Measurements from ENCODE around the gene KCNE3. TPM values are rescaled to one million over a fixed set of nuclear protein-coding genes. Genes with fewer than 3 reads are reported as not detected.

The KCNE3 gene, protein sequence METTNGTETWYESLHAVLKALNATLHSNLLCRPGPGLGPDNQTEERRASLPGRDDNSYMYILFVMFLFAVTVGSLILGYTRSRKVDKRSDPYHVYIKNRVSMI
- polyA plus RNA-seq (ENCODE audit: insufficient read depth in 1 of 5, insufficient read length in 5 of 5, low replicate concordance in 1 of 5): 10 to 100 TPM in 4 of 5 donors, 1 to 10 TPM in 1; 8.0 to 15.5 (median 13.4) TPM
- long read RNA-seq, donor 1, partial matches to known transcripts: 0 of 3 reads
- long read RNA-seq, donor 1, other reads (novel, unspliced or antisense): 0 of 3 reads
- long read RNA-seq, donor 2: 0 reads
- long read RNA-seq, donor 3, partial matches to known transcripts: 0 of 3 reads
- long read RNA-seq, donor 3, other reads (novel, unspliced or antisense): 0 of 3 reads
- long read RNA-seq, donor 4, partial matches to known transcripts: 0 of 4 reads
- long read RNA-seq, donor 4, other reads (novel, unspliced or antisense): 0 of 4 reads
- long read RNA-seq, donor 5, partial matches to known transcripts: 0 of 1 reads
- long read RNA-seq, donor 5, other reads (novel, unspliced or antisense): 0 of 1 reads
- long read RNA-seq, donor 6, partial matches to known transcripts: 0 of 2 reads
- long read RNA-seq, donor 6, other reads (novel, unspliced or antisense): 0 of 2 reads
- long read RNA-seq, donor 7, partial matches to known transcripts: 0 of 2 reads
- long read RNA-seq, donor 7, other reads (novel, unspliced or antisense): 0 of 2 reads
- long read RNA-seq, donor 8, partial matches to known transcripts: 0 of 4 reads
- long read RNA-seq, donor 8, other reads (novel, unspliced or antisense): 0 of 4 reads

DNA sequence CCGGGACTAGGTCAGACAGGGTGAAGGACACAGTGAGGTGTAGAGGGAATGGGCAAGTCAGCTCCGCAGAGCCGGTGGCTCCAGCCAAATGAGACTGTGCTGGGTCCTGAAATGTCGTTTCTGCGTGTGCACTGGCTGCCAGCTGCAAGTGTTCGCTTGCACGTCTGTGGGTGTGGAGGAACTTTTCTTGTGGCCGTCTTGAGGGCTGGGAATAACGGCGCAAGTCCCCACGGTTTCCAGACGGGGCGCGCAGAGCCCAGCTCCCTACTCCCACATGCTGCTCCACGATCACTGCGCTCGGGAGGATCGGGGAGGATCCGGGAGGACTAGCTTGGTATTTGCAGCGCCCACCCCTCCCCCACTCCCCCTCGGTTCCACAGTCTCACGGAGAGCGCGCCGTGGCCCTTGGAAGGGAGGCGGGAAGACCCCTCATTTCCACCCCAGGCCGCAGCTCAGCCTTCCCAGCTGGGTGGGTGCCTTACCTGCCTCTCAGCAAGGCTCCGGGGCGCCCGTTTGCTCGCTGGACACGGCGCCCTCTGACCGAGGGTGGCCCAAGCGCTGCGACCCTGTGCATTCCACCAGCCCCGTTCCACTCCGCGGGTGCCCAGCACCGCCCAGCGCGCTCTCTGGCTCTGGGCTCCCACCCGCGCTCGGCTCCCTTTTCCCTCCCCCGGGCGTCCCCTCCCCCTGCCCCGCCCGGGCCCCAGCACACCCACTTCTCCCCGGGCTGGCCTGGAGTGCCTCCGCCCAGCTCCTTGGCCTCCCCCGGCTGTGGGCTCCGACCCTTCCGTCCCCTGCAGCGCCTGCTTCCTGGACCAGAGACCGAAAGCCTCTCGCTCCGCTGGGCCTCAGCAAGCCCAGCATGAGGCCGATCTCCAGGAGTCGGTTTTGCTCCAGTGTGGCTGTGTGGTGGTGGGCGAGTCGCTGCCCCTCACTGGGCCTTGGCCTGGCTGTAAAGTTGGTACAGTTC, at the start of gene KCNE3:
KCNE3 (minus strand) TSS at position 634 of the 970 bp plus-strand sequence. CDS start 9,986 bp downstream, outside the sequence.
- peak in 1 of 2 donors; percentile 56 for DNase-seq

DNA sequence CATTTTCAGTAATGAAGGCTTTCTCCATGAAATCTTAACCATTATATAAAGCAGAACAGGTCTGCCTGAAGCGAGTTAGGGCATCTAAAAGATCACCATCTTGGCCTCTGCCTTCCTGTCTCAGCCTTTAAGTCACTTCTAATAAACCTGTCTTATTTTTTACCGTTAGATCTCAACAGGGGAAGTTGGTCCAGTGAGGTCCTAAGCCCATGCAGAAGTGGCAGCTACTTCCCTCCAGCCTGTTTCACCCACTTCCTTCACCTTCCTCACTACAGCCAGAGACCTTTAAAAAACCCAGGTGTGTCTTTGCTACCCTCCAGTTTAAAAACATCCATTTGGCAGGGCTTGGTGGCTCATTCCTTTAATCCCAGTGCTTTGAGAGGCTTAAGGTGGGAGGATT, 40.2 kb upstream of the KCNE3 start:
- no peak for DNase-seq

DNA sequence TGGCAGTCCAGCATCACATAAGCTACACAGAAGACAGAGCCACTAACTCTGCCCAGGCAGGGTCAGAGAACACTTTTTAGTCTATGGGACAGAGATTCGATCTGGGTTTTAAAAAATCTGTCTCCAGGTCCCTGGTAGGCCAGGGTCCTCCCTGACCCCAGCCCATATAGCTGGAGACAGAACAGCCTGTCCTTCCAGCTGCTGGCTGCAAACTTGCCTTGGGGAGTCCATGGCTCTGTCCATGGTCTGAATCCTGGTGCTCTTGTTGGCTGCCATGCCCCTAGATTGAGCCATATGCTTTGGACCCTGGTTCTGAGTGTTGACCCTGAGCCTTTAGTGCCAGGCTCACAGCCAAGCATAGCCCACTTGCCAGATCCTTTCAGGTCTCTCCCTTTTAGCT, 39.5 kb upstream of the KCNE3 start:
- DNase-seq: no peak

DNA sequence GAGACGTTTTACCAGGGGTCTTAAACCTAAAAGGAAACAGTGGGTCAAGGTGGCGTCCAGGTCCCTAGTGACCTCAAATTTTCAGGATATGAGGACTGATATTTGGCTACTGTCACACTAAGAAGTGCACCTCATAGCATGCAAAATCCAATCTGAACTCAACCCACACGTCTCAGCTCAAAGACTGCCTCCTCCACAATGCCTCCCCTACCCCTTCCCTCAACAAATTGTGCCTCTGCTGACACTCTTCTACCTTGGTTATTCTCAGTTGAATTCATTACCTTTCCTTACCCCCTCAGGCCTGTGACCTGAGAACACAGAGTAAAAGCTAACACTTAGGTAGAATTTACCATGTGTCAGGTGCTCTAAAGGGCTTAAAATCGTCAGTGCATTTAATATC, 38.6 kb upstream of the KCNE3 start:
- DNase-seq: no peak

DNA sequence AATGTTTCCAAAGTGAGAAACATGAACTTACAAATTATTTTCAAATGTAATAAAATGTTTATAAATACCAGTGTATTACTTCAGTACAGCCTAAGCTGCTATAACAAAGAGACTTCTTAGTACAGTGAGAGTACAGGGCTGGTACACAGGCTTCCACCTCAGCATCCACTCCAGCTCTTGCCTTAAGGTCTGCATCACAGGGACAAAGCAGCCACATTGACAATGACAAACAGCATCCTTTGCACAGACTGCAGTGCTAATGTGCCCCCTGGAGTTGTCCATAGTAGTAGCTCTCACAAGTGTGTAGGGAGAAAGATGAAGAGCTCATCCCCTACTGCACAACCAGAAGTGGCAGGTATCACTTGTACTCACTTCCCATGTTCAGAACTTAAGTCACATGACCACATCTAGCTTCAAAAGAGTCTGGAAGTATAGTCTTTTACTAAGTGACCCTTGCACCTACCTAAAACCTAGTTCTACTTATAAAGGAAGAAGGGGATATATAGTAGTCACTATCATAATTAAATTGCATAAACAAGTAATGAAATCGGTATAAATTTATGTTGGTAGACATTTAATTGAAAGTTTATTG, 36.8 kb upstream of the KCNE3 start:
- DNase-seq: no peak

DNA sequence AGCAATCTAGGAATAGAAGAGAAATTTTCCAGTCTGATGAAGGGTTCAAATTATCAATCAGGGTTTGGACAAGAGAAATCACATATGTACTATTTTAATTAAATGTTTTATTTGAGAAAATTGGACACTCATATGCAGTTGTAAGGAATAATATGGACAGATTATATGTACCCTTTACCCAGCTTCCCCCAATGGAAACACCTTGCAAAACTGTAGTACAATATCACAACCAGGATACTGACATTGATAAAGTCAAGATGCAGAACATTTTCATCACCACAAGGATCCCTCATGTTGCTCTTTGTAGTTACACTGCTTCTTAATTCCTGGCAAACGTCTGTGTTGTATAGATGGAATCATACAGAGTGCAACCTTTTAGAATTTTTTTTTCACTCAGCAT, 27.6 kb upstream of the KCNE3 start:
- DNase-seq: no peak

DNA sequence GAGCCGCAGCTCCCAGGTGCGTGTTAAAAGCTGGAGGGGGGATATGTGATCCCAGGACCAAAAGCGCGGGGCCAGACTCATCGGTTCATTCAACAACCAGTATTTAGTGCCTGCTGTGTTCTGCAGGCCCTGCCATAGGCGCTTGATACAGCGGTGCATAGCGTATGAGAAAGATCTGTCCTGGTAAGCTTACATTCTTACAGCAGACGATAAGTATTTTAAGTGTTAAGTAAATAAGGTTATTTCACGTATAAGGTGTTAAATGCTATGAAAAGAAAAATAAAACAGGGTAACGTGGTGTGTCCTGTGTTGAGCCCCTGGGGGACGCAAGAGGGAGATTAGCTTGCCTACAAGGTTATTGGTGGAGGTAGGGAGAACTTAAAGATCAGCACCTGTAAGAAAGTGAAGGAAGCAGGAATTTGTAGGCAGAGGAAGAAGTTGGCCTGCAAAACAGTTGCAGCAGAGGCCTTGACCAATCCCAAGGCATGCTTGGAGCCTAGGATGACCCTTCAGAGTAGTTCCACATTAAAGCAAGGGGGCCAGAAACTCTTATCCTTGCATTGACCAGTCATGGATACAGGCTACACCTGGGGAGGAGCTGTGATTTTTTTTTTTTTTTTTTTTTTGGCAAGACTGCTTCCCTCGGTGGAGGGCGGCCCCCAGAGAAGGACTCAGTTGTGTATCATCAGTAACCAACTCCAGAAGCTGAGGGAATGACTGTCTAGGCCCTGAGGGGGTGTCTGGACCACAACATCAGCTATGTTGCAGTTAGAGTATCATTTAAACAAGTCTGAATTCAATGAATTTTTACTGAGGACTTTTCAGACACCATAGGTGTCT, 26.7 kb upstream of the KCNE3 start:
- DNase-seq: no peak

DNA sequence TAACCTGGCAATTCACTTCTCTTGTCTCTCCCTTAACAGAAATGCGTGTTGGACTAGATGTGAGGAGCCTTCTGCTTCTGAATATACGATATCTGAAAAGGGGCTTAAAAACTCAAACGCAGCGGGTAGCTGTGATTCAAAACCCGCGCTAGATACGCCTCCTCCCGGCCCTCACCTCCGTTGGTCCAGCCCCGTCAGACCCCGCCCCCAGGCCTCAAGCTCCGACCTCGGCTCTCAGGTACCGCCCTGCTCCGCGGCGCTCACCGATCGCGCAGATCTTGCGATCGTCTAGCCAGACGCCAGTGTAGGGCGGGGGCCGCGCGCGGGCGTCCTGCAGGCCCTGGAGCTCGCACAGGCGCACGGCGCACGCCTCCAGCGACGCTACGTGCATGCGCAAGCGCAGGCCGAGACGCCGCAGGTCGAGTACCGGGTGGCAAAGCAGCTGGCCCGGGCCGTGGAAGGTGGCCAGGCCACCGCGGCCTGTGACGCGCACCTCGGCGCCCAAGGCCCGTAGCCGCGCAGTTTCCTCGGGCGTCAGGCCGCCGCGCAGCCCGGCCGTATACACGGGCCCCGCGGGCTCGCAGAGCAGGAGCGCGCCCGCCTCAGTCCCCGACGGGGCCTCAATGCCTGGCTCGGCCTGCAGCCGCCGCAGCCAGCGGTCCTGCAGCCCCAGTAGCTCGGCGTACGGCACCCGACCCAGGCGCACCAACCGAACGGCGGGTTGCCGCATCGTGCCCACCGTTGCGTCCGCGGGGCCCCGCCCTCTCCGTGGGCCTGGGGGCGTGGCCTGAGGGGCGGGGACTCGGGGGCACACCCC, 25.8 kb upstream of the KCNE3 start, which contains the start of gene LIPT2:
LIPT2 (minus strand) TSS at position 751 of the 817 bp plus-strand sequence; CDS start at position 730, 21 bp downstream.
- DNase-seq: peak; percentile 96

DNA sequence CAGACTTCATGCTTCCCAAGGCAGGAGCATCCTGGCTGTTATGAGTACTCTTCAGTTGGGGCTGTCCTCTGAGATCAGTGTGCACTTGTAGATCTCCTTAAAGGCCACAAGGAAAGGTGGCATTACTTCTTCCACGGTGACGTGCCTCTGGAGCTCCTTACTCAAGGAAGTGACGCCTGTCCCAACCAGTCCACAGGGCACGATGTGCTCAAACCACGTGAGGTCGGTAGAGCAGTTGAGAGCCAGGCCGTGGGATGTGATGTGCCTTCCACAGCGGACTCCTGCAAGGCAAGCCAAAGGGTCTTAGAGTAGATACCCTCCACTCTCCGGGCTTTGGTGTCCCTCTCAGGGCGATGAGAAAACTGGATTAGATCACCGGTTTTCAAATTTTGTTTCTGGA, 24.7 kb upstream of the KCNE3 start:
- DNase-seq: no peak

DNA sequence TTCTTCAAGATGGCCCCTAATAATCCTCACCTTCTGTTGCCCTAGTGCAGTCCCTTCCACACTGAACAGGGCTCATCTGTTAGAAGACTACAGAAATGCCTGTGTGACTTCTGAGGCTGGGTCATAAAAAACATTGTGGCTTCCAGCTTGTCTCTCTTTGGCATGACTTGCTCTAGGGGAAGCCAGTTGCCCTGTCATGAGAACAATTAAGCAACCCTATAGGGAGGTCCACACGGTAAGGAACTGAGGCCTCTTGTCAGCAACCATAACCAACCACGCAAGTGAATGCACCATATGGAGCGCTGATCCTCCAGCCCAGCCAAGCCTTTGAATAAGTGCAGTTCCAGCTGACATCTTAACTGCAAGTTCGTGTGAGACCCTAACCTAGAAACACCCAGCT, 23.6 kb upstream of the KCNE3 start:
- DNase-seq: no peak

DNA sequence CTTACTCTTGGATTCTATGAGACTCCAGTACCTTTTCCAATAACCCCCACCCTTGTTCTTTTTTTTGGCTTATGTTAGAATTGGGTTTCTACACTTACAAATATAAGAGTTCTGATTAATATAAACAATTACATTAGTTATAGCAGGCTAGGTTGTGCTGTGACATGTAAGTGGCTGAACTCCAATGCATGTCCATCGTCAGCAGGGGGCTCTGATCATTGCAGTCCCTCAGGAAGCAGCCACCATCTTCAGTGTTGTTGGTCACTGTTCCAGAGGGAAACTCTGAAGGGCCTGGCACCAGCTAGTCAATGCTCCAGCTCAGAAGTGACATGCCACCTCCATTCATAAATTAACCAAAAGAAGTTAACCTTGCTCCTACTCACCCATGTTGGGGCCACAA, 20.5 kb upstream of the KCNE3 start:
- no peak for DNase-seq

DNA sequence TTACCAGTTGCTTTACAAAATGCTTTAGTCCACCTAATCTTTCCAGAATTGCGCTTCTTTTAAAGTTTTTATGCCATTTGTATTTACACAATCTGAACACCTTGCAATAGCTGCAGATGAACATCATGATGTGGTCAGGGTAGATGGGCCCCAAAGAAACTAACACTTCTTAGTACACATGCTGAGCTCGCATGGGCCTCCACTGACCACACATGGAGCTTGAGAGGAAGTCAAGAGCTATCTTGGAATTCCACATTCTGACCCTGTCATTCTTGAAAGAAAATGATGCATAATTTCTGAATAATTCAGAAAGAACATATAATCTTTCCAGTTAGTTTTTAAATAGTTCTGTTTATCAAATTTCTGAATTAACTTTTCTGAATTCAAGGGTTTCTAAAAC, 18.5 kb upstream of the KCNE3 start:
- no peak for DNase-seq

DNA sequence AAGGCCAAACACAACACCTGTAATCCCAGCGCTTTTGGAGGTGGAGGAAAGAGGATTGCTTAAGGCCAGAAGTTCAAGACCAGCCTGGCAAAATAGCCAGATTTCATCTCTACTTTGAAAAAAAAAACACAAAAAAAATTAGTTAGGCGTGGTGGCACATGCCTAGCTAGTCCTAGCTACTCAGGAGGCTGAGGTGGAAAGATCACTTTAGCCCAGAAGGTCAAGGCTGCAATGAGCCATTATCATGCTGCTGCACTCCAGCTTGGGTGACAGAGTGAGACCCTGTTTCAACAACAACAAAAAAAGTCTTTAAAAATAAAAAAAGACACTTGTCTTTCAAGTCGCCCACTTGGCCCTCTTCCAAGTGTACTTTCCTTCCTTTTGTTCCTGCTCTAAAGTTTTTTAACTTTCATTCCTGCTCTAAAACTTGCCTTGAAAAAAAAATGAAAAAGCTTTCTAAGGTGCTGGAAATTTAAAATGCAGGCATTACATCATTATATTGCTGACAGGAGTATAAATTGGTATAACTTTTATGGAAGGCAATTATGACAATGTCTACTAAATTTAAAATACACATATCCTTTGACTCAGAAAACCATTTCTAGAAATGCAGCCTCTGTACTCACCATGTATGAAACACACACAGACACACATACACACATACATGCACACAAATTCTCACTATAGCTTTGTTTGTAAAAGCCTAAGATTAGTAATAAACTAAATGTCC, 13.5 kb upstream of the KCNE3 start:
- no peak for DNase-seq

DNA sequence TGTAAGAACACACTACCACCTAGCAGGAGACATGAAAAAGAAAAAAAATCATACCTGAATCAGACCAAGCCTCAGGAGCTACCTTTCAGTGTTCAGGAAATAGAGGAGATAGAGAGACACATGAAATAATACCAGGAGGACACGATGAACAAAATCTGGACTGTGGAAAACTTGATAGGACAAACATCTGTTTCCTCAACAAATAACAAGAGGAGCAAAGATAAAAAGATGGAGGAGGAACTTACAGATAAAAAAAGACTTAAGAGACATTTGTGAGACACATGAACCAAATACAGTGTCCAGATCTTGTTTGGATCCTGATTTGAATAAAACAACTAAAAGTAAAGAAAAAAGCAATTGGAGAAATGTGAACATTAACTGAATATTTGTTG, 12.4 kb upstream of the KCNE3 start:
- no peak for DNase-seq

DNA sequence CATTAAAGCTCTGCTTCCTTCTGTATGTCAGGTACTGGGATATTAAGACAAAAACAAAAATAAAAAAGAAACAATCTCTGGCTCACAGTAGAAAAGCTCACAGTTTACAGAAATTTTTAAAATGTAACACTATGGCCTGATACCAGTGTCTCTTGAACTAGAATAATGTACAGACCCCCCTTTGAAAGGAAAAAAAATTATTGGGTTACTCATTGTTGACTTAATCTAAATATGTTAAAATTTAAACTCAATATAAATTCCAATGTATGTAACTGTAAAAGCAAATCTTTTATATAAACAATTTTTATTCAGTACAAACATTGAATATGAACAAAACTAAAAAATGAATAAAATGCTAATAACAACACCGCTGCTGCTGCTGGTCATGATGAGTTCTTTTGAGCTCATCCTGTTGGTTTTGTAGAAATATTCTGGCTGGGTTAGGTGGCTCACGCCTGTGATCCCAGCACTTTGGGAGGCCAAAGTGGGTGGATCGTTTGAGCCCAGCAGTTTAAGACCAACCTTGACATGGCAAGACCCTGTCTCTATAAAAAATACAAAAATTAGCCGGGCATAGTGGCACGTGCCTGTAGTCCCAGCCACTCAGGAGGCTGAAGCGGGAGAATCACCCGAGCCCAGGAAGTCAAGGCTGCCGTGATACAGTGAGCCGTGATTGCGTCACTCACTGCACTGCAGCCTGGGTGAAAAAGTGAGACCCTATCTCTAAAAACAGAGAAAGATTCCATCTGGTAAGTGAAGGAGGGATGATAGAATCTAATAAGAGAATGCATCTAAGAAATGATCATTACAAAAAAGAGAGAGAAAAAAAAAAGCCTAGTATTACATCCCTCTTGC, 11.8 kb upstream of the KCNE3 start:
- DNase-seq: no peak

DNA sequence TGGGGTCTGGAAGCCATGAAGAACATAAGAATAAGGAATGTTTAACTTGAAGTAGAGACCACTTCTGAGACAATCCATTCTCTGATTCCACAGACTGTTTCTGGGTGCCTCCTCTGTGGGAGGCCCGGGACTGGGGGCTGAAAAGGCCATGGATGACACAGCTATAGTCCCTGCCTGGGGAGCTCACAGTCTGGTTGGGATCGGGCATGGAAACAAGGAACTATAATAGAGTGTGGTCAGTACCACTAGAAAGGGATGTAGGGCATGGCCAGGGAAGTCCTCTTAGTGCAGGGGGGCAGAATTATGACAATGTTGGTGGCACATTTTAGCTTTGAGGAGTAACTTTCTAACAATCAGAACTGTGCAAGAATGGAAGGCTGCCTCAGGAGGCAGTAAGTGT, 9.2 kb upstream of the KCNE3 start:
- DNase-seq: no peak

DNA sequence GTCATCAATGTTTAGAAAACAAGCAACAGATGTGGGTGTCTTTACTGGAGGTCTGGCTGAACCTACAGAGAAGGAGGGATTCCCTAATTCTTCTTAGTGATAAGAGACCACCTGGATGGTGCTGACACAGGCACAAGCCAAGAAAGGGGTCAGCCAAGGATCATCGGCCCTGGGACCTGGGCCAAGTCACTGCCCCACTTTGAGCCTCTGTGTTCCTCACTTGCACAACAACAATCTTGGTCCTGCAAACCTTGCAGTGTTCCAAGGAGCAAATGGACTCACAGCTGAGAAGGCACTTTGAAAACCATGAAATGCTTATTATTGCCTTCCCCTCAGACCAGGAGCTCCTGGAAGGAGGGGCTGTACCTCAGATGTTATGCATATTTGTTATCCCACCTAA, 7.0 kb upstream of the KCNE3 start:
- no peak for DNase-seq
